Lower leg skin (tissue), 3 donors: ENCODE results near the gene EIF4E.

Experiments
- POLR2A ChIP-seq, 2 donors: fragments of 450-650 bp; IDR thresholded peaks; one replicate each; pipeline ENCODE4 v1.6.1; 2016 to 2017; ENCODE audit warnings: antibody characterized with exemption in 2 of 2, mild to moderate bottlenecking in 1 of 2, moderate library complexity in 1 of 2
- TF ChIP-seq, protein P1 (sequence below), 3 donors: fragments of 450-650 bp; IDR thresholded peaks; one replicate each; pipeline ENCODE4 v1.5.1; 2016; ENCODE audit warnings: antibody characterized with exemption in 3 of 3, mild to moderate bottlenecking in 3 of 3, moderate library complexity in 2 of 3

- TF ChIP-seq, protein P1, sequence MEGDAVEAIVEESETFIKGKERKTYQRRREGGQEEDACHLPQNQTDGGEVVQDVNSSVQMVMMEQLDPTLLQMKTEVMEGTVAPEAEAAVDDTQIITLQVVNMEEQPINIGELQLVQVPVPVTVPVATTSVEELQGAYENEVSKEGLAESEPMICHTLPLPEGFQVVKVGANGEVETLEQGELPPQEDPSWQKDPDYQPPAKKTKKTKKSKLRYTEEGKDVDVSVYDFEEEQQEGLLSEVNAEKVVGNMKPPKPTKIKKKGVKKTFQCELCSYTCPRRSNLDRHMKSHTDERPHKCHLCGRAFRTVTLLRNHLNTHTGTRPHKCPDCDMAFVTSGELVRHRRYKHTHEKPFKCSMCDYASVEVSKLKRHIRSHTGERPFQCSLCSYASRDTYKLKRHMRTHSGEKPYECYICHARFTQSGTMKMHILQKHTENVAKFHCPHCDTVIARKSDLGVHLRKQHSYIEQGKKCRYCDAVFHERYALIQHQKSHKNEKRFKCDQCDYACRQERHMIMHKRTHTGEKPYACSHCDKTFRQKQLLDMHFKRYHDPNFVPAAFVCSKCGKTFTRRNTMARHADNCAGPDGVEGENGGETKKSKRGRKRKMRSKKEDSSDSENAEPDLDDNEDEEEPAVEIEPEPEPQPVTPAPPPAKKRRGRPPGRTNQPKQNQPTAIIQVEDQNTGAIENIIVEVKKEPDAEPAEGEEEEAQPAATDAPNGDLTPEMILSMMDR (IDR thresholded peaks at IDR 0.05), result no peak
- no peak for TF ChIP-seq POLR2A (IDR thresholded peaks at IDR 0.05)
Measured at GRCh38 chr4:98864560-98864959, 64.4 kb downstream of the EIF4E start.
